Measurements from ENCODE around the gene OR14J1.

DNA sequence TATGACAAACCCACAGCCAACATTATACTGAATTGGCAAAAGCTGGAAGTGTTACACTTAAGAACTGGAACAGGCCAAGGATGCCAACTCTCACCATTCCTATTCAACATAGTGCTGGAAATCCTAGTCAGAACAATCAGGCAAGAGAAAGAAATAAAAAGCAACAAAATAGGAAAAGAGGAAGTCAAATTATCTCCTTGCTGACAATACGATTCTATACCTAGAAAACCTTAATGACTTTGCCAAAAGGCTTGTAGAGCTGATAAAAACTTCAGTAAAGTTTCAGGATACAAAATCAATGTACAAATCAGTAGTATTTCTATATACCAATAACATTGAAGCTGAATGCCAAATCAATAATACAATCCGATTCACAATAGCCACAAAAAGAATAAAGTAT lies 34.8 kb downstream of the OR14J1 start:
- no peak for TF ChIP-seq GATA2 (IDR thresholded peaks at IDR 0.05; ENCODE audit: low read depth, low read length)
- no peak for TF ChIP-seq GATA3 (IDR thresholded peaks at IDR 0.05; ENCODE audit: low read depth, low read length)
